Testis (tissue), 2 donors: ENCODE data around the gene UTP20.

Source experiments
- CTCF ChIP-seq, 3 experiments: fragments of 450-650 bp in 2 of 3; fragments of 200-600 bp in 1 of 3; sonication (generic) in 1 of 3; IDR thresholded peaks; one replicate each; pipeline ENCODE4 v1.5.1; 2016 to 2019; ENCODE audit warnings: antibody characterized with exemption in 3 of 3, mild to moderate bottlenecking in 2 of 3, moderate library complexity in 1 of 3
- POLR2A ChIP-seq: fragments of 450-650 bp; IDR thresholded peaks from one replicate; pipeline ENCODE4 v1.6.1; 2017; ENCODE audit warnings: antibody characterized with exemption, mild to moderate bottlenecking, moderate library complexity

GRCh38 chr12:101328917-101329316 lies 49.0 kb downstream of the UTP20 start:
- TF ChIP-seq CTCF (IDR thresholded peaks at IDR 0.05) (no peak), POLR2A (no peak)
